Cardiac fibroblast (primary cell): Measurements from ENCODE around the gene ITGA4.

Source experiments
- DNase-seq, 2 donors: peaks; one replicate each; pipeline versions ENCODE4 v3.0.0 to v3.0.0-alpha.2; 2010; ENCODE audit warnings: low read depth in 2 of 2
- H3K4me3 ChIP-seq, 2 donors: replicated peaks in 1 of 2; 1 replicate in 1 of 2; 2 replicates in 1 of 2; pipeline ENCODE4 v1.5.1; 2011; ENCODE audit warnings: low read depth in 2 of 2, low read length in 2 of 2, mild to moderate bottlenecking in 2 of 2, moderate library complexity in 1 of 2
- CTCF ChIP-seq: IDR thresholded peaks from one replicate; pipeline ENCODE4 v1.5.1; 2011; ENCODE audit warnings: low read depth, mild to moderate bottlenecking, low read length, inconsistent platforms

Gene ITGA4

GRCh38 chr2:181553244-181553643 is 96.1 kb downstream of the ITGA4 start:
- H3K4me3 ChIP-seq, result no peak overlapping the region
- no peak for TF ChIP-seq CTCF
- DNase-seq, result no peak

GRCh38 chr2:181554061-181554830 is 97.1 kb downstream of the ITGA4 start:
- DNase-seq, result no peak
- no peak for TF ChIP-seq CTCF

GRCh38 chr2:181558371-181558770 is 101.2 kb downstream of the ITGA4 start:
- H3K4me3 ChIP-seq, result no peak overlapping the region
- DNase-seq, result no peak
- TF ChIP-seq CTCF, result no peak

More at GRCh38 chr2:181554061-181554830, 97.1 kb downstream of the ITGA4 start:
- no peak overlapping the region for H3K4me3 ChIP-seq

GRCh38 chr2:181563101-181563692 is 106.0 kb downstream of the ITGA4 start:
- TF ChIP-seq CTCF, result no peak
- no peak for DNase-seq
- no peak overlapping the region for H3K4me3 ChIP-seq

GRCh38 chr2:181566334-181567032 is 109.3 kb downstream of the ITGA4 start:
- TF ChIP-seq CTCF, result no peak
- no peak for DNase-seq
- no peak overlapping the region for H3K4me3 ChIP-seq

- no peak overlapping the region for H3K4me3 ChIP-seq
- TF ChIP-seq CTCF, result no peak
- no peak for DNase-seq
These were observed 112.9 kb downstream of the ITGA4 start for GRCh38 chr2:181570059-181570458.
